ENCODE measurements around the gene MFN2. TPM values are rescaled to one million over a fixed set of nuclear protein-coding genes. Genes with fewer than 3 reads are reported as not detected.

MFN2 gene
- total and polyA plus RNA-seq, 9 of the 15 experiments (the other 6 are each of a cell fraction or from before 2014, with no cell fraction given) = 10.5 to 158 (median 87.1) TPM

DNA sequence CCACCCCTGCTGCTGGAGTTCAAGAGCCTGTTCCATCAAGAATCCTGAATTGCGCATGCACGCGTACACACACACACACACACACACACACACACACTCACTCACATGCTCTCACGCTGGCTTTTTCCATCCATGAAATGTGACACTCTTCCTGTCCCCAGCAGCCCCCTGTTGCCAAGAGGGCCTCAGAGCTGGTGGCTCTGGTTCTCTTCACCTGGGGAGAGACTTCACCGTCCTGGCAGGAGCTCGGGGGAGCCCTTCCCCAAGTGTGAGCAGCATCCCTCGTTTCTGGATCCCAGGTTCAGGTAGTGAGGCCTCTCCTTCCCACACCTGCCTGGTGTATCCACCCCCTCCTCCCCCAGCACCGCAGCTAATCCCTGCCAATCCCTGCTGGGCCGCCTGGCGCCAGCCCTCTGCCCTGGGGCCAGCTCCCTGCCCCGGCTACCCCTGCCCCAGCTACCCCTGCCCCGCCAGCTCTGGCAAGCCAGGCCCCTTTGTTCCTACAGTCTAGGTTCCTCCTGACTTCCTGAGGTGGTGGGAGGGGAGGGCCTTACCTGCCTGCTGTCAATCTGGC lies 35.8 kb upstream of the MFN2 start:
- Histone ChIP-seq H3K27me3 (ENCODE audit: control insufficient read depth in 2 of 2, insufficient read depth in 2 of 2, low read length in 2 of 2) (no peaks in the 10 kb centered on the region), H3K9me3 (replicated peaks; ENCODE audit: control insufficient read depth, insufficient read depth, low read depth, low read length) (peaks cover 8% of the 10 kb centered on the region), H3K79me2 (ENCODE audit: control insufficient read depth, insufficient read depth, low read length) (peaks cover 20% of the 10 kb centered on the region), H3K27ac (ENCODE audit: extremely low read depth, low read depth, low read length) (no peak overlapping the region), H3K4me1 (replicated peaks in 1 of 2; ENCODE audit: control insufficient read depth in 2 of 2, insufficient read depth in 2 of 2, low read length in 2 of 2) (peaks cover under 1 to 13% of the 10 kb centered on the region in 2 experiments; a peak in 3 of 5 replicates), H3K4me3 (no peak overlapping the region), H4K20me1 (replicated peaks; ENCODE audit: control insufficient read depth, insufficient read depth, low read length) (no peaks in the 10 kb centered on the region), H3K4me2 (ENCODE audit: insufficient read depth, low read length) (no peak overlapping the region), H3K9ac (ENCODE audit: insufficient read depth in 1 of 2, low read depth in 2 of 2, low read length in 2 of 2) (peak overlapping the region in 1 of 2 experiments; percentile 72; a peak in 1 of 4 replicates), H3K36me3 (ENCODE audit: control insufficient read depth, insufficient read depth, low read length) (peaks cover 76% of the 10 kb centered on the region), H2AFZ (ENCODE audit: low read depth, low read length) (no peak overlapping the region), H3K9me1 (ENCODE audit: control insufficient read depth, insufficient read depth, low read length) (no peaks in the 10 kb centered on the region)
- FAIRE-seq = no peak
- CTCF ChIA-PET (ENCODE audit: low intra/inter-chr PET ratio) = no interaction called here
- no peak for DNase-seq (ENCODE audit: extremely low read depth in 1 of 4, low spot score in 3 of 4)
- 67% methylated on average over 4 of the region's 12 CpGs for WGBS (ENCODE audit: insufficient coverage, low coverage, missing lambda C conversion rate)
- TF ChIP-seq NBN (IDR thresholded peaks at IDR 0.05; ENCODE audit: low read depth) = no peak
- TF ChIP-seq DDX20 (tag; IDR thresholded peaks at IDR 0.05; ENCODE audit: low read depth) = no peak
- no peak for TF ChIP-seq NCOR1 (IDR thresholded peaks at IDR 0.05)
- TF ChIP-seq, protein P1, sequence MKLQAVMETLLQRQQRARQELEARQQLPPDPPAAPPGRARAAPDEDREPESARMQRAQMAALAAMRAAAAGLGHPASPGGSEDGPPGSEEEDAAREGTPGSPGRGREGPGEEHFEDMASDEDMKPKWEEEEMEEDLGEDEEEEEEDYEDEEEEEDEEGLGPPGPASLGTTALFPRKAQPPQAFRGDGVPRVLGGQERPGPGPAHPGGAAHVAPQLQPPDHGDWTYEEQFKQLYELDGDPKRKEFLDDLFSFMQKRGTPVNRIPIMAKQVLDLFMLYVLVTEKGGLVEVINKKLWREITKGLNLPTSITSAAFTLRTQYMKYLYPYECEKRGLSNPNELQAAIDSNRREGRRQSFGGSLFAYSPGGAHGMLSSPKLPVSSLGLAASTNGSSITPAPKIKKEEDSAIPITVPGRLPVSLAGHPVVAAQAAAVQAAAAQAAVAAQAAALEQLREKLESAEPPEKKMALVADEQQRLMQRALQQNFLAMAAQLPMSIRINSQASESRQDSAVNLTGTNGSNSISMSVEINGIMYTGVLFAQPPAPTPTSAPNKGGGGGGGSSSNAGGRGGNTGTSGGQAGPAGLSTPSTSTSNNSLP (IDR thresholded peaks at IDR 0.05; ENCODE audit: borderline replicate concordance, low read depth, low read length) = no peak
- TF ChIP-seq HDAC1 (IDR thresholded peaks at IDR 0.05) = no peak
- TF ChIP-seq PURB (CRISPR knock-in tag; IDR thresholded peaks at IDR 0.05; ENCODE audit: low read depth) = no peak
- no peak for TF ChIP-seq MEF2D (tag; conservative IDR thresholded peaks at IDR 0.05; ENCODE audit: low read depth)
- no peak for TF ChIP-seq MEF2A (IDR thresholded peaks at IDR 0.05; ENCODE audit: control insufficient read depth, low read depth, low read length)
- no peak for TF ChIP-seq TEAD4 (IDR thresholded peaks at IDR 0.05; ENCODE audit: low read length)
- TF ChIP-seq TEAD4 (CRISPR knock-in tag; IDR thresholded peaks at IDR 0.05; ENCODE audit: borderline replicate concordance) = no peak
- no peak for TF ChIP-seq MBD2 (IDR thresholded peaks at IDR 0.05; ENCODE audit: borderline replicate concordance, low read depth)
- no peak for TF ChIP-seq SMARCA4 (IDR thresholded peaks at IDR 0.05)
- TF ChIP-seq, protein P2, sequence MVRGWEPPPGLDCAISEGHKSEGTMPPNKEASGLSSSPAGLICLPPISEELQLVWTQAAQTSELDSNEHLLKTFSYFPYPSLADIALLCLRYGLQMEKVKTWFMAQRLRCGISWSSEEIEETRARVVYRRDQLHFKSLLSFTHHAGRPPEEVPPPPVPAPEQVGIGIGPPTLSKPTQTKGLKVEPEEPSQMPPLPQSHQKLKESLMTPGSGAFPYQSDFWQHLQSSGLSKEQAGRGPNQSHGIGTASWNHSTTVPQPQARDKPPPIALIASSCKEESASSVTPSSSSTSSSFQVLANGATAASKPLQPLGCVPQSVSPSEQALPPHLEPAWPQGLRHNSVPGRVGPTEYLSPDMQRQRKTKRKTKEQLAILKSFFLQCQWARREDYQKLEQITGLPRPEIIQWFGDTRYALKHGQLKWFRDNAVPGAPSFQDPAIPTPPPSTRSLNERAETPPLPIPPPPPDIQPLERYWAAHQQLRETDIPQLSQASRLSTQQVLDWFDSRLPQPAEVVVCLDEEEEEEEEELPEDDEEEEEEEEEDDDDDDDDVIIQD (CRISPR knock-in tag; IDR thresholded peaks at IDR 0.05) = no peak
- TF ChIP-seq HMG20B (CRISPR knock-in tag; IDR thresholded peaks at IDR 0.05) = no peak
- no peak for TF ChIP-seq KLF13 (tag; IDR thresholded peaks at IDR 0.05; ENCODE audit: borderline replicate concordance, low read depth)
- no peak for TF ChIP-seq RB1 (IDR thresholded peaks at IDR 0.05; ENCODE audit: low read depth)
- no peak for TF ChIP-seq POLR3G (IDR thresholded peaks at IDR 0.05; ENCODE audit: extremely low read depth, insufficient read length, insufficient replicate concordance)
- TF ChIP-seq RBM15 (IDR thresholded peaks at IDR 0.05; ENCODE audit: insufficient read depth, low read length) = no peak
- TF ChIP-seq CREM (IDR thresholded peaks at IDR 0.05; ENCODE audit: low read depth) = no peak
- TF ChIP-seq ZNF165 (CRISPR knock-in tag; IDR thresholded peaks at IDR 0.05; ENCODE audit: borderline replicate concordance) = no peak
- TF ChIP-seq FOS (IDR thresholded peaks at IDR 0.05; ENCODE audit: extremely low read depth, insufficient read length) = no peak
- POLR2A ChIA-PET = interaction anchor here (0.5 to 6.3 kb wide), 7 partner anchors 10 to 280 kb away, joined by 3 to 51 read pairs (median 3); partner anchors contain the start of genes FBXO6 and PLOD1
- in situ Hi-C loops (cut with MboI) (no loop called here), intact Hi-C loops (cut with micrococcal nuclease) (no loop called here)
- no TSS peak for BruUV-seq (replicated peaks)
- ATAC-seq = no peak; the same call in 2 of the 3 replicates
